Duodenal mucosa (tissue), 2 donors: ENCODE data around the gene CFAP20.

Experiments
- H3K27ac ChIP-seq: one replicate; pipeline ENCODE4 v1.7.0; 2013; ENCODE audit warnings: low read depth, low read length
- H3K27me3 ChIP-seq, 2 donors: one replicate each; pipeline ENCODE4 v1.7.0; 2013; ENCODE audit warnings: low read length in 2 of 2, control low read depth in 1 of 2; ENCODE audit not compliant: insufficient read depth in 2 of 2, control insufficient read depth in 1 of 2
- H3K36me3 ChIP-seq, 2 donors: one replicate each; pipeline ENCODE4 v1.7.0; 2013; ENCODE audit warnings: low read length in 2 of 2, control low read depth in 1 of 2; ENCODE audit not compliant: insufficient read depth in 2 of 2, control insufficient read depth in 1 of 2
- H3K4me1 ChIP-seq, 2 donors: one replicate each; pipeline ENCODE4 v1.7.0; 2013; ENCODE audit warnings: low read length in 2 of 2, control low read depth in 1 of 2; ENCODE audit not compliant: insufficient read depth in 2 of 2, control insufficient read depth in 1 of 2
- H3K4me3 ChIP-seq, 2 donors: one replicate each; pipeline ENCODE4 v1.7.0; 2013; ENCODE audit warnings: low read length in 2 of 2, low read depth in 1 of 2
- H3K9ac ChIP-seq, 2 donors: one replicate each; pipeline ENCODE4 v1.7.0; 2013; ENCODE audit warnings: low read length in 2 of 2, low read depth in 1 of 2
- H3K9me3 ChIP-seq, 2 donors: one replicate each; pipeline ENCODE4 v1.7.0; 2013; ENCODE audit warnings: low read length in 2 of 2, control low read depth in 1 of 2; ENCODE audit not compliant: control insufficient read depth in 1 of 2

The CFAP20 gene

GRCh38 chr16:58114827-58115825 lies 14.1 kb downstream of the CFAP20 start:
- Histone ChIP-seq H3K27me3 (no peaks in the 10 kb centered on the region), H3K4me1 (peaks cover 16 to 24% of the 10 kb centered on the region in 2 donors), H3K9ac (no peak overlapping the region), H3K27ac (peak overlapping the region; percentile 48), H3K9me3 (no peaks in the 10 kb centered on the region), H3K4me3 (no peak overlapping the region), H3K36me3 (peaks cover 26 to 34% of the 10 kb centered on the region in 2 donors)

DNA sequence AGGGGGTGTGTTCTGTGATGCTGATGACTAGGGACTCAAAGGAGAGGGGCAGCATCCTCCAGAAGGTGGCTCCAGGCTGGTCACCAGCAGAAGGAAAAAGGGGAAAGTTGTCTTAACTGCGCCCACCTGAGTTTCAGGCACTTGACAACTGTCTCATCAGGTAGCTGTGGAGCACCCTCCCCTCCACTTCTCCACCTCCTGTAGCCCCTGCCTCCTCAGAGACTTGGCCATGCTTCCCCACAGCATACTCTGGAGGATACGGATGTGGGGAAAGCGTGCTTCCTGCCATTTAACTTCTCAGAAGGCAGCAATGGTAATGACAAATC lies 17.9 kb downstream of the CFAP20 start:
- H3K36me3 ChIP-seq: peaks cover 21 to 29% of the 10 kb centered on the region in 2 donors
- H3K9me3 ChIP-seq: no peaks in the 10 kb centered on the region
- no peak overlapping the region for H3K9ac ChIP-seq

GRCh38 chr16:58110571-58111301 lies 18.4 kb downstream of the CFAP20 start:
- Histone ChIP-seq H3K9ac (no peak overlapping the region), H3K9me3 (no peaks in the 10 kb centered on the region), H3K4me1 (no peaks in the 10 kb centered on the region), H3K4me3 (no peak overlapping the region), H3K36me3 (peaks cover 16 to 23% of the 10 kb centered on the region in 2 donors), H3K27ac (no peak overlapping the region), H3K27me3 (no peaks in the 10 kb centered on the region)

More for the DNA sequence above, 17.9 kb downstream of the CFAP20 start:
- Histone ChIP-seq H3K4me3 (no peak overlapping the region), H3K27ac (no peak overlapping the region), H3K27me3 (no peaks in the 10 kb centered on the region), H3K4me1 (peaks cover 0 to under 1% of the 10 kb centered on the region in 2 donors)

DNA sequence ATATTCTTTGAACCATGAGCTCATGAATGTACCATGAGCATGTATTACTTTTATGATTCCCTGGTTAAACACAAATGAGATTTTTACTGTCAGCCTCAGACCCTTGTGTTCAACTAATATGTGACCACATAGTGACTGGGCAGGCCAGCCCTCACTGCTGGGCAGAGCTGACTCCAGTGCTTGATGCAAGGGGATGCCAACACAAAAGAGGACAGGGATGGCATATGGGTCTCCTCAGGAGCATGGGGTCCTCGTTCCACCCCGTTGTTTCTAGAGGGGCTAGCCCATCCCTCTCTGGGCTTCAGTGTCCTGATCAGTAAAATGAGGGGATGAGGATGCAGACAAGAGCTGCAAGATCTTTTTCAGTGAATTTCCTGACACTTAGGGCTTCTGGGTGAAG lies 19.3 kb downstream of the CFAP20 start:
- no peak overlapping the region for H3K9ac ChIP-seq
- H3K27ac ChIP-seq: no peak overlapping the region
- H3K4me1 ChIP-seq: no peaks in the 10 kb centered on the region
- H3K27me3 ChIP-seq: no peaks in the 10 kb centered on the region
- H3K9me3 ChIP-seq: no peaks in the 10 kb centered on the region
- peaks cover 8 to 16% of the 10 kb centered on the region in 2 donors for H3K36me3 ChIP-seq
- H3K4me3 ChIP-seq: no peak overlapping the region

DNA sequence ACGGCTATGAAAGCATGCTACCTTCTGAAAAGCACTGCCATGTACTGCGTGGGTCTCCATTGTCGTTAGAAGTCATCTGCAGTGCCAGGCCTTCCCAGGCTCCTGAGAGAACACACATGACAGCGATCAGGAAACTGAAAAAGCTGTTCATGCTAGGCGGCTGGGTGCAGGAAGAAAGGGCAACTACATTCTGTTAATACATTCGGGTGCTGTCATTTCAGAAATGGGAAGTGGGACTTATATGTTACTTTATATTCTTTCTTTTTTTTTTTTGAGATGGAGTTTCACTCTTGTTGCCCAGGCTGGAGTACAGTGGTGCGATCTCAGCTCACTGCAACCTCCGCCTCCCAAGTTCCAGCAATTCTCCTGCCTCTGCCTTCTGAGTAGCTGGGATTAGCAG lies 19.9 kb downstream of the CFAP20 start:
- Histone ChIP-seq H3K9ac (no peak overlapping the region), H3K4me3 (no peak overlapping the region), H3K9me3 (no peaks in the 10 kb centered on the region), H3K27ac (no peak overlapping the region), H3K36me3 (peaks cover 3 to 10% of the 10 kb centered on the region in 2 donors), H3K27me3 (no peaks in the 10 kb centered on the region), H3K4me1 (no peaks in the 10 kb centered on the region)

DNA sequence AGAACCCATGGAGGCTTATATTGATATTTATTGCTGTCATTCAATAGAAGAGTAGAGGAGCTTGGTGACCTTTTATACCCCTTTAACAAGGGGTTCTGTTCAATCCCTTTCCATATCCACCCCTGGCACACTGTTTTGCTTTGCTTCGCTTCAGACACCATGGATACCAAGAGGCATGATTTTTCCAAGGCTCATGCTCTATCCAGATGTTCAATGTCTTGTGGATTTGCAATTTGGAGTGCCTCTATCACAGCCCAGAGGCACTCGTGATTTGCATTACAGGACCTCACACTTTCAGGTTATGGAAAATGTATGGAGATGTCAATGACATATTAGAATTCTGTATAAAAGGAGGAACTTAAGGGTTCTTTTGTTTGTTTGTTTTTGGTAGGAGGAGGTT lies 21.5 kb downstream of the CFAP20 start:
- Histone ChIP-seq H3K36me3 (no peaks in the 10 kb centered on the region), H3K9ac (no peak overlapping the region), H3K9me3 (no peaks in the 10 kb centered on the region), H3K4me3 (no peak overlapping the region), H3K27me3 (no peaks in the 10 kb centered on the region), H3K27ac (no peak overlapping the region), H3K4me1 (no peaks in the 10 kb centered on the region)

DNA sequence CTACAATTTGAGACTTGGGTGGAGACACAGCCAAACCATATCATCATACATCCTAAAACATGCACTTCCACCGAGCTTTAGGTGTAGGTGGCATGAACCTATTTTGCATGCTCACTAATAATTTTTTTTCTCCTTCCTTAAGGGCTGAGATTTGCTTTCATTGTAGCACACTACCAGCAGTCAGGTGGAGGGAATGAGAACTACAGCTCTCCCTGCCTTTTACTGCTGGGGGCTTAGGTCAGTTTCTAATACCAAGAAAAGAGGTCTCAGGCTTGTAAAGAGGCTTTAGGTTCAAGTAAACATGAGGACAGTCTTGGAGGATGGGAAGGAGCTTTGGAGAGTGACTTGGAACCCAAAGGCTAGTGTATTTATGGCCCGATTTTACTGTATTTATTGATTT lies 22.0 kb downstream of the CFAP20 start:
- Histone ChIP-seq H3K4me1 (no peaks in the 10 kb centered on the region), H3K27ac (no peak overlapping the region)

DNA sequence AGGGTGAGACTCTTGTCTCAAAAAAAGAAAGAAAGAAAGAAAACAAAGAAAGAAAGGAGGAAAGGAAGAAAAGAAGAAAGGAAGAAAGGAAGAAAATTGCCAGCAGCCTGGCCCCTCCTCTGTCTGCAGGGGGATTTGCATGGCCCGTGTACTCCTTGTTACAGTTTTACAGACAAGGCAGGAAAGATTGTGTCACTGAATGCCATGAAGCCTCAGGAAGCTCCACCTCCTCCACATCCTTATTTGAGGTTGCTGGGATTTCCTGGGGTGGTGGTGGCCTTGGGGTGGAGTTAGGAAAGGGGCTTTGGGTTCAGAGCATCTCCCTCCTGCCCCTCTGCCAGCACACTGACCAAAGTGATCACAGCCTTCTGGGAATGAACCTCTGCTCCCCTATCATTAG lies 23.6 kb downstream of the CFAP20 start:
- H3K27ac ChIP-seq: no peak overlapping the region
- H3K36me3 ChIP-seq: no peaks in the 10 kb centered on the region
- no peak overlapping the region for H3K4me3 ChIP-seq
- H3K9me3 ChIP-seq: no peaks in the 10 kb centered on the region
- no peak overlapping the region for H3K9ac ChIP-seq
- H3K4me1 ChIP-seq: no peaks in the 10 kb centered on the region
- no peaks in the 10 kb centered on the region for H3K27me3 ChIP-seq

More for the DNA sequence above, 22.0 kb downstream of the CFAP20 start:
- Histone ChIP-seq H3K9me3 (no peaks in the 10 kb centered on the region), H3K9ac (no peak overlapping the region), H3K36me3 (no peaks in the 10 kb centered on the region), H3K4me3 (no peak overlapping the region), H3K27me3 (no peaks in the 10 kb centered on the region)

DNA sequence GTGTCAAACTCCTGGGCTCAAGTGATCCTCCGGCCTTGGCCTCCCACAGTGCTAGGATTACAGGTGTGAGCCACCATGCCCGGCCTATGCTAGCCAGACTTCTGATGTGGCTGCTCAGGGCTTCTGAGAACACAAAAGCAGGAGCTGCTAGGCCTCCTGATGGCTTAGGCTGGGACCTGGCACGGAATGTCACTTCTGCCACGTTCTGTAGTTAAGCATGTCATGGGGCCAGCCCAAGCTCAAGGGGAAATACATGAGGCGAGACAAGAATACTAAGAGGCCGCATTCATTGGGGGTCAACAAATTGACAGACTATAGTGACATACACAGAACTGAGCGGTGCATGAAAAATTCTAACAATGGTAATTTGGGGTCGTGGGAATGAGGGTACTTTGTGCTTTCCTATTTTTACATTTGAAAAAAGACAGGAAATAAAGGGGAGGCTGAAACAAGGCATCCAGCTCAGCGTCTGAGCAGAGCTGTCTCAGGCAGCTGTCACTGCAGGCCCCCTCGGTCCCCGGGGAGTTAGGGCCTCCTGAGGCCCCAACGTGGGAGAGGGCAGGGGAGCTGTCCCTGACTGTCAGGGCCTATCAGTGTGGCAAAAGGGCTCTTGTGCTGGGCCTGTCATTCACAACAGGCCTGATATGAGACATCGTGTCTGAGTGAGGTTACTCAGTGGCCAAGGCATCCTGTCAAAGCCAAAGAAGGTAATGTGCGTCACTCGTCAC lies 26.4 kb downstream of the CFAP20 start:
- no peak overlapping the region for H3K9ac ChIP-seq
- no peaks in the 10 kb centered on the region for H3K36me3 ChIP-seq
- no peaks in the 10 kb centered on the region for H3K9me3 ChIP-seq
- H3K4me3 ChIP-seq: no peak overlapping the region
- H3K27ac ChIP-seq: no peak overlapping the region
- H3K27me3 ChIP-seq: no peaks in the 10 kb centered on the region
- no peaks in the 10 kb centered on the region for H3K4me1 ChIP-seq

- H3K9ac ChIP-seq: no peak overlapping the region
- H3K27me3 ChIP-seq: no peaks in the 10 kb centered on the region
- no peaks in the 10 kb centered on the region for H3K9me3 ChIP-seq
- no peaks in the 10 kb centered on the region for H3K36me3 ChIP-seq
- no peak overlapping the region for H3K27ac ChIP-seq
- no peaks in the 10 kb centered on the region for H3K4me1 ChIP-seq
- no peak overlapping the region for H3K4me3 ChIP-seq
These were observed 29.3 kb downstream of the CFAP20 start for GRCh38 chr16:58099956-58100300.
